ENCODE data around the gene INPP5A. TPM values are rescaled to one million over a fixed set of nuclear protein-coding genes. Genes with fewer than 3 reads are reported as not detected.
"Not testable (repeated sequence)": the region's sequence is repeated elsewhere in the genome, so short reads cannot be mapped to it uniquely, and the experiment has no call there.

The INPP5A gene
- total RNA-seq, 2 donors from 2014 or later, result 14.8 to 18.6 TPM

- Mint-ChIP-seq H3K4me1 (ENCODE audit: low read depth in 2 of 2) (peaks cover 9 to 18% of the 10 kb centered on the region in 2 donors), H3K27me3 (no peaks in the 10 kb centered on the region), H3K9me3 (peaks cover 4% of the 10 kb centered on the region), H3K27ac (no peak overlapping the region), H3K4me3 (no peak overlapping the region), H3K36me3 (peaks cover 10% of the 10 kb centered on the region)
- ATAC-seq, result no peak
- DNase-seq (ENCODE audit: low spot score), result peak; percentile 38
These were observed 166.6 kb downstream of the INPP5A start for GRCh38 chr10:132704008-132704814.

- not testable (repeated sequence) for DNase-seq (ENCODE audit: low spot score); H3K27ac Mint-ChIP-seq; H3K4me3 Mint-ChIP-seq; H3K9me3 Mint-ChIP-seq; ATAC-seq; H3K27me3 Mint-ChIP-seq
- H3K36me3 Mint-ChIP-seq, result peaks cover 10% of the 10 kb centered on the region
- peaks cover 9 to 20% of the 10 kb centered on the region in 2 donors for H3K4me1 Mint-ChIP-seq (ENCODE audit: low read depth in 2 of 2)
These were observed 167.2 kb downstream of the INPP5A start for GRCh38 chr10:132704815-132705064.

GRCh38 chr10:132705173-132705572 lies 167.6 kb downstream of the INPP5A start:
- H3K9me3 Mint-ChIP-seq, result peaks cover 4% of the 10 kb centered on the region
- peak; percentile 42 for DNase-seq (ENCODE audit: low spot score)
- no peak for ATAC-seq

GRCh38 chr10:132705943-132706342 lies 168.4 kb downstream of the INPP5A start:
- Mint-ChIP-seq H3K36me3 (peaks cover 10% of the 10 kb centered on the region), H3K9me3 (peaks cover 4% of the 10 kb centered on the region), H3K4me3 (no peak overlapping the region), H3K4me1 (ENCODE audit: low read depth in 2 of 2) (peaks cover 9 to 20% of the 10 kb centered on the region in 2 donors), H3K27ac (no peak overlapping the region), H3K27me3 (no peaks in the 10 kb centered on the region)
- DNase-seq (ENCODE audit: low spot score), result no peak
- no peak for ATAC-seq

More at GRCh38 chr10:132705173-132705572, 167.6 kb downstream of the INPP5A start:
- no peak overlapping the region for H3K27ac Mint-ChIP-seq
- peaks cover 10% of the 10 kb centered on the region for H3K36me3 Mint-ChIP-seq
- peaks cover 9 to 20% of the 10 kb centered on the region in 2 donors for H3K4me1 Mint-ChIP-seq (ENCODE audit: low read depth in 2 of 2)
- no peak overlapping the region for H3K4me3 Mint-ChIP-seq
- no peaks in the 10 kb centered on the region for H3K27me3 Mint-ChIP-seq

- peaks cover 10% of the 10 kb centered on the region for H3K36me3 Mint-ChIP-seq
- ATAC-seq (no peak), DNase-seq (ENCODE audit: low spot score) (peak; percentile 28)
- H3K27me3 Mint-ChIP-seq, result no peaks in the 10 kb centered on the region
- peaks cover 4% of the 10 kb centered on the region for H3K9me3 Mint-ChIP-seq
- H3K4me1 Mint-ChIP-seq (ENCODE audit: low read depth in 2 of 2), result peaks cover 9 to 21% of the 10 kb centered on the region in 2 donors
- H3K4me3 Mint-ChIP-seq, result no peak overlapping the region
- no peak overlapping the region for H3K27ac Mint-ChIP-seq
These were observed 169.1 kb downstream of the INPP5A start for GRCh38 chr10:132706701-132707100.

GRCh38 chr10:132707121-132707775 lies 169.7 kb downstream of the INPP5A start:
- H3K4me1 Mint-ChIP-seq (ENCODE audit: low read depth in 2 of 2), result peaks cover 9 to 24% of the 10 kb centered on the region in 2 donors

GRCh38 chr10:132707776-132708171 lies 170.2 kb downstream of the INPP5A start:
- Mint-ChIP-seq H3K36me3 (peaks cover 10% of the 10 kb centered on the region), H3K4me3 (no peak overlapping the region), H3K4me1 (ENCODE audit: low read depth in 2 of 2) (peaks cover 9 to 25% of the 10 kb centered on the region in 2 donors), H3K27ac (no peak overlapping the region), H3K9me3 (peaks cover 4% of the 10 kb centered on the region), H3K27me3 (no peaks in the 10 kb centered on the region)
- ATAC-seq, result no peak
- peak; percentile 42 for DNase-seq (ENCODE audit: low spot score)

More at GRCh38 chr10:132707121-132707775, 169.7 kb downstream of the INPP5A start:
- ATAC-seq (no peak), DNase-seq (ENCODE audit: low spot score) (peak; percentile 39)
- H3K27me3 Mint-ChIP-seq, result no peaks in the 10 kb centered on the region
- H3K27ac Mint-ChIP-seq, result no peak overlapping the region
- no peak overlapping the region for H3K4me3 Mint-ChIP-seq
- peaks cover 10% of the 10 kb centered on the region for H3K36me3 Mint-ChIP-seq
- peaks cover 4% of the 10 kb centered on the region for H3K9me3 Mint-ChIP-seq

GRCh38 chr10:132708441-132708840 lies 170.9 kb downstream of the INPP5A start:
- H3K9me3 Mint-ChIP-seq, result peaks cover 4% of the 10 kb centered on the region
- DNase-seq (ENCODE audit: low spot score), result peak; percentile 58
- peaks cover 6 to 24% of the 10 kb centered on the region in 2 donors for H3K4me1 Mint-ChIP-seq (ENCODE audit: low read depth in 2 of 2)
- H3K27ac Mint-ChIP-seq, result no peak overlapping the region
- no peak for ATAC-seq
- H3K36me3 Mint-ChIP-seq, result peaks cover 10% of the 10 kb centered on the region
- no peak overlapping the region for H3K4me3 Mint-ChIP-seq
- H3K27me3 Mint-ChIP-seq, result no peaks in the 10 kb centered on the region

- Mint-ChIP-seq H3K9me3 (peaks cover 4% of the 10 kb centered on the region), H3K4me1 (ENCODE audit: low read depth in 2 of 2) (peaks cover under 1 to 19% of the 10 kb centered on the region in 2 donors), H3K4me3 (no peak overlapping the region), H3K27me3 (no peaks in the 10 kb centered on the region), H3K27ac (no peak overlapping the region), H3K36me3 (peaks cover 10% of the 10 kb centered on the region)
- DNase-seq (ENCODE audit: low spot score) (peak; percentile 53), ATAC-seq (no peak)
These were observed 171.3 kb downstream of the INPP5A start for GRCh38 chr10:132708936-132709335.

GRCh38 chr10:132709471-132709951 lies 171.9 kb downstream of the INPP5A start:
- H3K9me3 Mint-ChIP-seq, result peaks cover 4% of the 10 kb centered on the region
- H3K27me3 Mint-ChIP-seq, result no peaks in the 10 kb centered on the region
- H3K27ac Mint-ChIP-seq, result no peak overlapping the region
- no peak overlapping the region for H3K4me3 Mint-ChIP-seq
- ATAC-seq, result no peak
- H3K4me1 Mint-ChIP-seq (ENCODE audit: low read depth in 2 of 2), result peaks cover 0 to 16% of the 10 kb centered on the region in 2 donors
- peaks cover 10% of the 10 kb centered on the region for H3K36me3 Mint-ChIP-seq
- DNase-seq (ENCODE audit: low spot score), result peak; percentile 57

- Mint-ChIP-seq H3K36me3 (peaks cover 10% of the 10 kb centered on the region), H3K4me1 (ENCODE audit: low read depth in 2 of 2) (peaks cover 0 to 15% of the 10 kb centered on the region in 2 donors), H3K4me3 (no peak overlapping the region), H3K9me3 (peaks cover 4% of the 10 kb centered on the region), H3K27ac (no peak overlapping the region), H3K27me3 (no peaks in the 10 kb centered on the region)
- DNase-seq (ENCODE audit: low spot score) (peak; percentile 54), ATAC-seq (no peak)
These were observed 172.6 kb downstream of the INPP5A start for GRCh38 chr10:132710036-132710686.

GRCh38 chr10:132710746-132711612 lies 173.4 kb downstream of the INPP5A start:
- DNase-seq (ENCODE audit: low spot score) (peak; percentile 44), ATAC-seq (no peak)
- no peak overlapping the region for H3K27ac Mint-ChIP-seq
- H3K4me3 Mint-ChIP-seq, result no peak overlapping the region
- H3K4me1 Mint-ChIP-seq (ENCODE audit: low read depth in 2 of 2), result peaks cover 0 to 15% of the 10 kb centered on the region in 2 donors
- peaks cover 3% of the 10 kb centered on the region for H3K9me3 Mint-ChIP-seq
- peaks cover 5% of the 10 kb centered on the region for H3K36me3 Mint-ChIP-seq
- H3K27me3 Mint-ChIP-seq, result no peaks in the 10 kb centered on the region

- ATAC-seq, result no peak
- Mint-ChIP-seq H3K4me1 (ENCODE audit: low read depth in 2 of 2) (peaks cover 0 to 15% of the 10 kb centered on the region in 2 donors), H3K4me3 (no peak overlapping the region), H3K27ac (no peak overlapping the region), H3K9me3 (no peaks in the 10 kb centered on the region), H3K27me3 (no peaks in the 10 kb centered on the region), H3K36me3 (no peaks in the 10 kb centered on the region)
- peak; percentile 58 for DNase-seq (ENCODE audit: low spot score)
These were observed 174.1 kb downstream of the INPP5A start for GRCh38 chr10:132711613-132712121.
